RWPE2 (cell line): ENCODE data around the gene CHRNB1.
A peak's percentile ranks its signal among the peaks of the same experiment; 100 is the strongest.

ENCODE experiments used
- ATAC-seq: fragments of 200-7000 bp; cut with Tn5 transposase; 3 replicates; pipeline ENCODE4 v1.9.1; 2021; ENCODE audit warnings: low read depth
- DNase-seq: peaks from one replicate; pipeline ENCODE4 v3.0.0-alpha.2; 2020; ENCODE audit warnings: low spot score
- H3K27ac ChIP-seq: fragments of 450-650 bp; 2 replicates; pipeline ENCODE4 v1.5.1; 2017; ENCODE audit warnings: mild to moderate bottlenecking; ENCODE audit not compliant: poor library complexity, severe bottlenecking
- H3K27me3 ChIP-seq: fragments of 250-450 bp; sonication (Bioruptor Pico); 2 replicates; pipeline ENCODE4 v1.5.1; 2021; ENCODE audit warnings: mild to moderate bottlenecking, moderate library complexity; ENCODE audit not compliant: insufficient read depth, poor library complexity, severe bottlenecking
- H3K36me3 ChIP-seq: fragments of 250-450 bp; sonication (Bioruptor Pico); 2 replicates; pipeline ENCODE4 v1.5.1; 2020; ENCODE audit warnings: low read depth, mild to moderate bottlenecking, moderate library complexity
- H3K4me1 ChIP-seq: fragments of 250-450 bp; sonication (Bioruptor Pico); 2 replicates; pipeline ENCODE4 v1.5.1; 2021; ENCODE audit warnings: mild to moderate bottlenecking, moderate library complexity; ENCODE audit not compliant: insufficient read depth, poor library complexity, severe bottlenecking
- H3K4me3 ChIP-seq: fragments of 250-450 bp; sonication (Bioruptor Pico); 2 replicates; pipeline ENCODE4 v1.5.1; 2021; ENCODE audit warnings: mild to moderate bottlenecking, moderate library complexity; ENCODE audit not compliant: severe bottlenecking
- H3K9me3 ChIP-seq: fragments of 250-450 bp; sonication (Bioruptor Pico); 2 replicates; pipeline ENCODE4 v1.5.1; 2021; ENCODE audit warnings: mild to moderate bottlenecking, moderate library complexity; ENCODE audit not compliant: severe bottlenecking
- CTCF ChIP-seq: fragments of 450-650 bp; IDR thresholded peaks from one replicate; pipeline ENCODE4 v1.5.1; 2017; ENCODE audit warnings: mild to moderate bottlenecking, moderate library complexity; ENCODE audit not compliant: poor library complexity, severe bottlenecking

Gene CHRNB1

DNA sequence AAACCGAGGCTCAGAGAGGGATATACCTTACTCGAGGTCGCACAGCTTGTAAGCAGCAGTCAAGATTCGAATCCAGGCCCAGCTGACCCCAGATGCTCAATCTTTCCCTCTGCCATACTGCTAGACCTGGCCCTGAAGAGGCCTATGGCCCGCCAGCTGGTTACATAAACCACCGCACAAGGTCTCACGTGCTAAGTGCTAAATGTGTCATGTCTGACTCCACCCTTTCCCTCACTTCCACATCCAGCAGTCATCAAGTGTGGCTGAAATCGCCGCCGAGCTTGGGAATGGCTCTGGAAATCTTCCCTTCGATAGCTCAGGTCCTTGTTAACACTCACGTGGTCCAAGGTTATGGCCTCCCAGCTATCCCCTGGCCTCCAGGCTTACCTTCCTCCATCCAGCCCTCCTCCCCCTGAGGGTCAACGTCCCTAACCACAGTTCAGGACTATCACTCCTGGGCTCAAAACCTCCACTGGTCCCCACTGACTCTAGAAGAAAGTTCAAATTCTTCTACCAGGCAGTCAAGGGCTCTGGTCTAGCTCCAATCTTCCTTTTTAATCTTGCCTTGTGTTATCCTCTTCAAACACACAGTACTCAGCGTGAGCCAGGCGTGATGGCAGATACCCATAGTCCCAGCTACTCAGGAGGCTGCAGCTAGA lies 31.0 kb downstream of the CHRNB1 start:
- no peaks in the 10 kb centered on the region for H3K9me3 ChIP-seq
- H3K4me3 ChIP-seq: no peak overlapping the region
- TF ChIP-seq CTCF: no peak
- no peak for DNase-seq
- ATAC-seq: no peak
- H3K27ac ChIP-seq: peak overlapping the region; percentile 95
- peaks cover 9% of the 10 kb centered on the region; the same call in 1 of the 2 replicates for H3K36me3 ChIP-seq
- H3K27me3 ChIP-seq: no peaks in the 10 kb centered on the region
- peaks cover 24% of the 10 kb centered on the region for H3K4me1 ChIP-seq

DNA sequence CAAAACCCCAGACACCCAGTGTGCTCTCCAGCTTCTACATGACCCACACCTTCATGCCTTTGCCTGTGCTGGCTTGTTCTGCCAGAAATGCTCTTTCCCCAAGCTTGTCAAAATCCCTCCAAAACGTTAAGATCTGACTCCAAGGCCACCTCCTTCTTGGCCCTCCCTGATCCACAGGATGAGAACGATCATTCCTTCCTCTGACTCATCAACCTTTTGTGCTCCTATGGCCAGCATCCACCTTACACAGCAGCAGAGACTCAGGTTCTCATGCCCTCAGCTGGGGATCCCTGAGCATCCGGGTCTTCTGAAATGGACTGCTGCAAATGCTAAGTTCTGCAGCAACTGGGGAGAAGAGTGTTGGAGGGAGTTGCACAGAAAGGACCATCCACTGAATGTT lies 31.6 kb downstream of the CHRNB1 start:
- peaks cover 9% of the 10 kb centered on the region; the same call in 1 of the 2 replicates for H3K36me3 ChIP-seq
- peaks cover 24% of the 10 kb centered on the region for H3K4me1 ChIP-seq
- H3K9me3 ChIP-seq: no peaks in the 10 kb centered on the region
- DNase-seq (no peak), ATAC-seq (peak; percentile 79)
- no peak for TF ChIP-seq CTCF
- no peak overlapping the region for H3K4me3 ChIP-seq
- peak overlapping the region; percentile 95 for H3K27ac ChIP-seq
- H3K27me3 ChIP-seq: no peaks in the 10 kb centered on the region

GRCh38 chr17:7476951-7477350 lies 32.1 kb downstream of the CHRNB1 start:
- H3K27ac ChIP-seq: peak overlapping the region; percentile 95

GRCh38 chr17:7477392-7478275 lies 32.8 kb downstream of the CHRNB1 start:
- ATAC-seq (peak; percentile 17), DNase-seq (no peak)
- H3K9me3 ChIP-seq: no peaks in the 10 kb centered on the region
- no peak for TF ChIP-seq CTCF
- H3K27me3 ChIP-seq: no peaks in the 10 kb centered on the region
- peak overlapping the region; percentile 62 for H3K4me3 ChIP-seq
- peaks cover 24% of the 10 kb centered on the region for H3K4me1 ChIP-seq
- peak overlapping the region; percentile 95 for H3K27ac ChIP-seq
- peaks cover 9% of the 10 kb centered on the region; the same call in 1 of the 2 replicates for H3K36me3 ChIP-seq

More at GRCh38 chr17:7476951-7477350, 32.1 kb downstream of the CHRNB1 start:
- ATAC-seq (no peak), DNase-seq (no peak)
- no peak for TF ChIP-seq CTCF
- H3K36me3 ChIP-seq: peaks cover 9% of the 10 kb centered on the region; the same call in 1 of the 2 replicates
- H3K4me3 ChIP-seq: no peak overlapping the region
- peaks cover 24% of the 10 kb centered on the region for H3K4me1 ChIP-seq
- H3K27me3 ChIP-seq: no peaks in the 10 kb centered on the region
- no peaks in the 10 kb centered on the region for H3K9me3 ChIP-seq
